NCI-H2081 treated with DMSO at 0.1 percent for 48 hours (cell line): Measurements from ENCODE around the gene RAB1A.

Experiments used
- DNase-seq: peaks from one replicate; lab custom pipeline; 2025; lab: John Stamatoyannopoulos, UW

The RAB1A gene

GRCh38 chr2:65061146-65061909 is 68.6 kb downstream of the RAB1A start:
- no peak for DNase-seq

GRCh38 chr2:65059071-65059470 is 70.8 kb downstream of the RAB1A start:
- no peak for DNase-seq

GRCh38 chr2:65057391-65058052 is 72.4 kb downstream of the RAB1A start:
- no peak for DNase-seq

- no peak for DNase-seq
Measured at GRCh38 chr2:65057054-65057375, 72.9 kb downstream of the RAB1A start.

- peak; percentile 83 for DNase-seq
Measured at GRCh38 chr2:65056215-65057053, 73.5 kb downstream of the RAB1A start, which contains the start of gene CEP68. TSS of gene CEP68 (plus strand) at chr2:65056416. CDS start at chr2:65069445, 13,029 bp downstream.

GRCh38 chr2:65055422-65056214 is 74.3 kb downstream of the RAB1A start:
- no peak for DNase-seq

GRCh38 chr2:65054749-65055421 is 75.0 kb downstream of the RAB1A start:
- DNase-seq = no peak

GRCh38 chr2:65053199-65053598 is 76.7 kb downstream of the RAB1A start:
- no peak for DNase-seq

- no peak for DNase-seq
Measured at GRCh38 chr2:65050931-65051330, 79.0 kb downstream of the RAB1A start.

GRCh38 chr2:65049010-65049639 is 80.8 kb downstream of the RAB1A start:
- no peak for DNase-seq

GRCh38 chr2:65046633-65047407 is 83.1 kb downstream of the RAB1A start:
- no peak for DNase-seq

GRCh38 chr2:65045651-65046050 is 84.3 kb downstream of the RAB1A start:
- no peak for DNase-seq

GRCh38 chr2:65044097-65044735 is 85.7 kb downstream of the RAB1A start:
- DNase-seq = no peak

GRCh38 chr2:65043001-65043400 is 86.9 kb downstream of the RAB1A start:
- no peak for DNase-seq

- peak; percentile 28 for DNase-seq
Measured at GRCh38 chr2:65040400-65041261, 89.3 kb downstream of the RAB1A start.

- DNase-seq = no peak
Measured at GRCh38 chr2:65039640-65040039, 90.3 kb downstream of the RAB1A start.

GRCh38 chr2:65037178-65037577 is 92.7 kb downstream of the RAB1A start:
- DNase-seq = no peak
